ENCODE data around the gene RRBP1. TPM values are rescaled to one million over a fixed set of nuclear protein-coding genes. Genes with fewer than 3 reads are reported as not detected.

Gene RRBP1, protein sequence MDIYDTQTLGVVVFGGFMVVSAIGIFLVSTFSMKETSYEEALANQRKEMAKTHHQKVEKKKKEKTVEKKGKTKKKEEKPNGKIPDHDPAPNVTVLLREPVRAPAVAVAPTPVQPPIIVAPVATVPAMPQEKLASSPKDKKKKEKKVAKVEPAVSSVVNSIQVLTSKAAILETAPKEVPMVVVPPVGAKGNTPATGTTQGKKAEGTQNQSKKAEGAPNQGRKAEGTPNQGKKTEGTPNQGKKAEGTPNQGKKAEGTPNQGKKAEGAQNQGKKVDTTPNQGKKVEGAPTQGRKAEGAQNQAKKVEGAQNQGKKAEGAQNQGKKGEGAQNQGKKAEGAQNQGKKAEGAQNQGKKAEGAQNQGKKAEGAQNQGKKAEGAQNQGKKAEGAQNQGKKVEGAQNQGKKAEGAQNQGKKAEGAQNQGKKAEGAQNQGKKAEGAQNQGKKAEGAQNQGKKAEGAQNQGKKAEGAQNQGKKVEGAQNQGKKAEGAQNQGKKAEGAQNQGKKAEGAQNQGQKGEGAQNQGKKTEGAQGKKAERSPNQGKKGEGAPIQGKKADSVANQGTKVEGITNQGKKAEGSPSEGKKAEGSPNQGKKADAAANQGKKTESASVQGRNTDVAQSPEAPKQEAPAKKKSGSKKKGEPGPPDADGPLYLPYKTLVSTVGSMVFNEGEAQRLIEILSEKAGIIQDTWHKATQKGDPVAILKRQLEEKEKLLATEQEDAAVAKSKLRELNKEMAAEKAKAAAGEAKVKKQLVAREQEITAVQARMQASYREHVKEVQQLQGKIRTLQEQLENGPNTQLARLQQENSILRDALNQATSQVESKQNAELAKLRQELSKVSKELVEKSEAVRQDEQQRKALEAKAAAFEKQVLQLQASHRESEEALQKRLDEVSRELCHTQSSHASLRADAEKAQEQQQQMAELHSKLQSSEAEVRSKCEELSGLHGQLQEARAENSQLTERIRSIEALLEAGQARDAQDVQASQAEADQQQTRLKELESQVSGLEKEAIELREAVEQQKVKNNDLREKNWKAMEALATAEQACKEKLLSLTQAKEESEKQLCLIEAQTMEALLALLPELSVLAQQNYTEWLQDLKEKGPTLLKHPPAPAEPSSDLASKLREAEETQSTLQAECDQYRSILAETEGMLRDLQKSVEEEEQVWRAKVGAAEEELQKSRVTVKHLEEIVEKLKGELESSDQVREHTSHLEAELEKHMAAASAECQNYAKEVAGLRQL (N-terminal part only)
- 46.7 and 50.9 TPM in 2 replicates for total RNA-seq
- long read RNA-seq, full-length matches to known transcripts = 5 of 27 reads
- long read RNA-seq, partial matches to known transcripts = 18 of 27 reads
- long read RNA-seq, other reads (novel, unspliced or antisense) = 4 of 27 reads

DNA sequence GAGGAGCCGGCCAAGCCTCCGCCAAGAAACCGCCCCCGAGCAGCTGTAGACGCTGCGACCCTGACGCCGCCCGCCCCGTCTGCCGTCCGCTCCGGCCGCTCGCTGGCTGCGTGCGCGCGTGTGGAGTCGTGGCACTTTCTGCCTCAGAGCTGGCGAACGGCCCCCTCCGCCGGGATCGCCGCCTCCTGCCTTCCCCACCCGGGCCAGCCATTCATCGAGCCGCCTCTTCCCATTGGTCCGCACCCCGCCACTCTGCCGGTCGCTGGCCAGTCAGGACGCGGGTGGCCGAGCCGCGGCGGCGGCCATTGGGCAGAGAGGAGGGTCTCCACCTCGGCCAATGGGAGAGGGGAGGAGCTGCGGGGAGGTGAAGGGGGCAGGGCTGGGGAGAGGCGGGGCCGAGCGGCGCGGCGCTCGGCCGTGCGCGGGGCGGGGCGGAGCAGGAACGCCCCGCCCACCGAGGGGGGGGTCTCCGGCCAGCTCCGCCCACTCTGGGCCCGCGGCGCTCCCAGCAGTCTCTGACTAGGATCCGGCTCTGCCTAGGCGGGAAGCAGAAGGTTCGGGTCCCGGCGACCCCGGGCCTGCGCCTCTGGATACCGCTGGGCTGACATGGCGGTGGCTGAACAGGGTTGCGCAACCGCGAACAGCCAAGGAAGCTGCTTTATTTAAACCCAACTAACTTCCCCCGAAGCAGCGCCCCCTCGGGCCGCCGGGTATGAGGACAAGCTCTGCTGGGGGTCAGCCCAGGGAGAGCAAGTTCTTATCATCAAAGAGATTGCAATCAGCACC lies at the start of gene RRBP1:
Gene RRBP1, minus strand, starts transcription at position 140 of the 786 bp plus-strand sequence. CDS start 21,735 bp downstream, outside the sequence.
- no peak within 1 kb of the TSS for H3K27ac Mint-ChIP-seq (ENCODE audit: unreplicated experiment)
- H3K4me3 Mint-ChIP-seq = peak within 1 kb of the TSS; percentile 89
- peaks cover 20% of the 10 kb centered on the region for H3K4me1 Mint-ChIP-seq
- peaks cover 4% of the 10 kb centered on the region for H3K36me3 Mint-ChIP-seq (ENCODE audit: low read depth)
- H3K9me3 Mint-ChIP-seq = peaks cover 11% of the 10 kb centered on the region
- peak; percentile 95 for DNase-seq (ENCODE audit: low read depth, low spot score)
- TF ChIP-seq, protein P1, sequence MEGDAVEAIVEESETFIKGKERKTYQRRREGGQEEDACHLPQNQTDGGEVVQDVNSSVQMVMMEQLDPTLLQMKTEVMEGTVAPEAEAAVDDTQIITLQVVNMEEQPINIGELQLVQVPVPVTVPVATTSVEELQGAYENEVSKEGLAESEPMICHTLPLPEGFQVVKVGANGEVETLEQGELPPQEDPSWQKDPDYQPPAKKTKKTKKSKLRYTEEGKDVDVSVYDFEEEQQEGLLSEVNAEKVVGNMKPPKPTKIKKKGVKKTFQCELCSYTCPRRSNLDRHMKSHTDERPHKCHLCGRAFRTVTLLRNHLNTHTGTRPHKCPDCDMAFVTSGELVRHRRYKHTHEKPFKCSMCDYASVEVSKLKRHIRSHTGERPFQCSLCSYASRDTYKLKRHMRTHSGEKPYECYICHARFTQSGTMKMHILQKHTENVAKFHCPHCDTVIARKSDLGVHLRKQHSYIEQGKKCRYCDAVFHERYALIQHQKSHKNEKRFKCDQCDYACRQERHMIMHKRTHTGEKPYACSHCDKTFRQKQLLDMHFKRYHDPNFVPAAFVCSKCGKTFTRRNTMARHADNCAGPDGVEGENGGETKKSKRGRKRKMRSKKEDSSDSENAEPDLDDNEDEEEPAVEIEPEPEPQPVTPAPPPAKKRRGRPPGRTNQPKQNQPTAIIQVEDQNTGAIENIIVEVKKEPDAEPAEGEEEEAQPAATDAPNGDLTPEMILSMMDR (conservative IDR thresholded peaks at IDR 0.05) = peak; percentile 82
- peaks cover 52% of the 10 kb centered on the region for H3K27me3 Mint-ChIP-seq (ENCODE audit: low read depth)

DNA sequence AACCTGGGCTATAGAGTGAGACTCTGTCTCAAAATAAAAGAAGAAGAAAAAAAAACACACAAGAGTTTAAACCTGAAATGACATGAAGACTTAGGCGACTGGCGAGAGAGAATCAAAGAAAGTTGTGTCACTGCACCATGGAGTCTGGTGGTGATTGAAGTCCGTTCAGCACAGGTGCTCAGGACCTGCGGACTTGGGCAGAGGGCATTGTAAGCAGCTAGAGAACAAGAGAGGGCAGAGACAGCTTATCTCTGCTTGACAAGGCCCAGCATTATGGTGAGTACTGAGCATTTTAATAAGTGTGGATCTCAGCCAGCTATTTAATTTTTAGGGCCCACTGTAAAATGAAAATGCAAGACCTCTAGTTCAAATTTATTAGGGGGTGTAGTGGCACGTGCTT lies 49.2 kb upstream of the RRBP1 start:
- H3K4me3 Mint-ChIP-seq = no peak overlapping the region
- H3K4me1 Mint-ChIP-seq = peaks cover 8% of the 10 kb centered on the region
- TF ChIP-seq, protein P1 (conservative IDR thresholded peaks at IDR 0.05) = no peak
- DNase-seq (ENCODE audit: low read depth, low spot score) = no peak
- H3K36me3 Mint-ChIP-seq (ENCODE audit: low read depth) = peaks cover under 1% of the 10 kb centered on the region
- peaks cover 3% of the 10 kb centered on the region for H3K27me3 Mint-ChIP-seq (ENCODE audit: low read depth)
- H3K27ac Mint-ChIP-seq (ENCODE audit: unreplicated experiment) = no peak overlapping the region
- H3K9me3 Mint-ChIP-seq = peaks cover 2% of the 10 kb centered on the region

DNA sequence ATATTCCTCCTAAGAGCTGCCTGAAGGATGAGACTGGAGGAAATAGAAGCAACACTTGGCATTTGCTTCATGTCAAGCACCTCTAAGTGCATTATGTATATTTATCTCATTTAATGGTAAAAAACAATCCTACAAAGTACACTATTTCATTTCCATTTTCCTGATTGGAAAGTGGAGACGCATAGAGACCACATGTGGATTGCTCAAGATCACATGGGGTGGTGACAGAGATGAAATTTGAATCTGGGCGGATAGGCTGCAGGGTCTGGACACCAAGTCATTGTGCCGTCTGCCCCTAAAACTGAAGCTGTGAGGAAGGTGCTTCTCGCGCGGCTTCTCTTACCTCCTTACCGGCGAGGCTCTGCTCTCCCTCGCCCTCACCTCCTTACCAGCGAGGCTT lies 48.0 kb upstream of the RRBP1 start:
- Mint-ChIP-seq H3K36me3 (ENCODE audit: low read depth) (no peaks in the 10 kb centered on the region), H3K4me1 (peaks cover under 1% of the 10 kb centered on the region), H3K4me3 (no peak overlapping the region), H3K27ac (ENCODE audit: unreplicated experiment) (no peak overlapping the region), H3K9me3 (no peaks in the 10 kb centered on the region), H3K27me3 (ENCODE audit: low read depth) (peaks cover 3% of the 10 kb centered on the region)
- no peak for DNase-seq (ENCODE audit: low read depth, low spot score)
- TF ChIP-seq, protein P1 (conservative IDR thresholded peaks at IDR 0.05) = no peak

DNA sequence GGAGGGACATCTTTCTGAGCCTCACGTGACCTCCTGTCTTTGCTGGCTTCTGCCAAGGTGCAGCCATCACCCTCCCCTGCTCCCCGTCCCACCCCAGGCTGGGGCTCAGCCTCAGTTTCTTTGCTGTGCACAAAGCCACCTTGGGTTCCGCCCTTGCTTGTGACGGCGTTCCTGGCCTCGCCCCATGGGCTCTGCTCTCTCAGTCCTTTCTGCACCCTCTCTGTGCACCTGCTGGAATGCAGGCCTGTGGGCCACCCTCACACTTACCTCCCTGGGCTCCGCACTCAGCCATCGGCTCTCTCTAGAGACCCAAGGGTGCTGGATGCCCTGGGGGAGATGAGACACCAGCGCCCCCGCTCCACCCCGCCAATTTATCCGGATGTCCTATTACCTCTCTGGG lies 46.0 kb upstream of the RRBP1 start:
- TF ChIP-seq, protein P1 (conservative IDR thresholded peaks at IDR 0.05) = no peak
- H3K27me3 Mint-ChIP-seq (ENCODE audit: low read depth) = peaks cover 3% of the 10 kb centered on the region
- no peak overlapping the region for H3K4me3 Mint-ChIP-seq
- no peaks in the 10 kb centered on the region for H3K9me3 Mint-ChIP-seq
- no peaks in the 10 kb centered on the region for H3K4me1 Mint-ChIP-seq
- no peak for DNase-seq (ENCODE audit: low read depth, low spot score)
- no peaks in the 10 kb centered on the region for H3K36me3 Mint-ChIP-seq (ENCODE audit: low read depth)
- H3K27ac Mint-ChIP-seq (ENCODE audit: unreplicated experiment) = peak overlapping the region; percentile 19

All from neural crest cell (in vitro differentiated cells).